Esophagus mucosa (tissue), 1 donor: ENCODE results near the gene SPAG9. TPM values are rescaled to one million over a fixed set of nuclear protein-coding genes. Genes with fewer than 3 reads are reported as not detected.

Source experiments
- ATAC-seq: fragments of 200-7000 bp; cut with Tn5 transposase; one replicate; pipeline ENCODE4 v1.9.1; 2020
- total RNA-seq: library from RNA; stranded (reverse); gene quantifications from one replicate; pipeline ENCODE4 v1.2.4, GENCODE V29; 2023
- donor health status: DM: yes; HTN: yes; CAD: no.

Gene SPAG9
- total RNA-seq, 1 donor from 2014 or later, result 40.4 TPM

GRCh38 chr17:50917418-50917743 is 203.3 kb downstream of the SPAG9 start:
- no peak for ATAC-seq

GRCh38 chr17:50916708-50917417 is 203.8 kb downstream of the SPAG9 start:
- no peak for ATAC-seq

- ATAC-seq, result peak; percentile 57
Observed at GRCh38 chr17:50916026-50916707, 204.5 kb downstream of the SPAG9 start.

GRCh38 chr17:50914505-50915063 is 206.1 kb downstream of the SPAG9 start:
- no peak for ATAC-seq

GRCh38 chr17:50913120-50913519 is 207.5 kb downstream of the SPAG9 start:
- ATAC-seq, result no peak

Other genes starting within 250 kb of the SPAG9 start
- gene NME1, start 32.7 kb upstream of the SPAG9 start, total RNA-seq, result 108 TPM
- gene NME2, start 45.5 kb upstream of the SPAG9 start, total RNA-seq, result 683 TPM
- gene MBTD1, start 139.2 kb upstream of the SPAG9 start, total RNA-seq, result 8.2 TPM
- gene UTP18, start 139.7 kb upstream of the SPAG9 start, total RNA-seq, result 27.4 TPM